HT1080 (cell line): Measurements from ENCODE around the gene SFT2D3. TPM values are rescaled to one million over a fixed set of nuclear protein-coding genes. Genes with fewer than 3 reads are reported as not detected.

ENCODE experiments used
- DNase-seq: peaks from one replicate; pipeline ENCODE4 v3.0.0-alpha.2; 2015; ENCODE audit warnings: low read depth
- total RNA-seq: library from RNA; depleted of rRNA; stranded (reverse); fragments of >200 nt; shearing (Covaris generic); gene quantifications from 2 replicates; pipeline ENCODE4 v1.2.3, GENCODE V29; 2014

SFT2D3 gene
- total RNA-seq, 1 experiment from 2014 or later, result 4.7 TPM

DNA sequence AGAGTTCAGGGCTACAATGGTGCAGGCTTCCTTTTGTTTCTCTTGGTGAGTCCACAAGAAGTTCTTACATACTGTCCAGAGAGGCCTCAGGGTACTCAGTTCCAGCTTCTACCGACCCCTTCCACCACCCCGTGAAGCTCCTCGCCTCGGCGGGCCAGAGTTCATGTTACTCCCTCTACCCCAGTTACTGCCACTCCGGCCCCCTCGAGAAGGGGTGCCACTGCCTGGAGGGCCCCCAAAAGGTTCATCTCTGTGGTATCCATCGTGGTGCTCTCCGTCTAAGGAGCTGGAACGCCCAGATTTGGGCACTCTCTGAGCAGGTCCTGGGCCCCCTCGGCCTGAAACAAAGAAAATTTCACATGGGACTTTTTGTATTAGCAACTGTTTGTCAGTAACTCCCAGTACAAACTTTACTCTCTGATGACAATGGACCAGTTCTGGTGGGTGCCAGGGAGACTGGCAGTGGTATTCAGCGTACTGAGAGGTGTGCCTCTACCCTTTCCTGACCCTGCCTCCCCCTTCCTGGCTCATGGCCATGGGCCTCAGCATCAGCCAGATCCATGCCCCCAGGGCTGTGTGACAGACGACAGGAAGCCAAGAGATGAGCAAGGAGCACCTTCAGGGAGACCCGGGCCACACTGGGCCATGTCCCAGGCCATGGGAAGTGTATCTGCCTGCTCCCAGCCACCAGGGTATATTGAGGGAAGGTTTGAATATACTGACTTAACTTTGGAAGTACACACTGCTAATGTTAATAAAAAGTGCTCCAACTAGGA is 5.1 kb downstream of the SFT2D3 start:
- no peak for DNase-seq

- no peak for DNase-seq
These were observed 6.8 kb downstream of the SFT2D3 start for GRCh38 chr2:127707890-127708648.

DNA sequence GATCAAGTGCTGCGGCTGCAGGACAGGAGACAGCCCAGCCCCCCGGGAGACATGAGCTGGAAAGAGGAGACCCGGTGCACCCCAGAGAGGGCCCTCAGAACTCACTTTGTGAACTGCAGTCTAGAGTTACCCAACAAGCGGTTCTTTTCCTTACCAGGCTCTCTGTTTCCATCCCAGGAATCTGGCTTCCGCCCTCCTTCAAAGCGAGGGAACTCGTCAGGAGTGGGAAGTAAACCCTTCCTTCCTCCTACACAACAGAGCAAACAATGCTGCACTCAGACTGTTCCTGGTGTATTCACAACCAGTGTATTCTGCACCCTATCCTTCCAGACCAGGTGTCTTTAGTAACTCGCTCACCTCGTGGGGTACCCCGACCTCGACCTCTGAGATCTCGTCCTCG is 8.0 kb downstream of the SFT2D3 start:
- DNase-seq, result no peak

DNA sequence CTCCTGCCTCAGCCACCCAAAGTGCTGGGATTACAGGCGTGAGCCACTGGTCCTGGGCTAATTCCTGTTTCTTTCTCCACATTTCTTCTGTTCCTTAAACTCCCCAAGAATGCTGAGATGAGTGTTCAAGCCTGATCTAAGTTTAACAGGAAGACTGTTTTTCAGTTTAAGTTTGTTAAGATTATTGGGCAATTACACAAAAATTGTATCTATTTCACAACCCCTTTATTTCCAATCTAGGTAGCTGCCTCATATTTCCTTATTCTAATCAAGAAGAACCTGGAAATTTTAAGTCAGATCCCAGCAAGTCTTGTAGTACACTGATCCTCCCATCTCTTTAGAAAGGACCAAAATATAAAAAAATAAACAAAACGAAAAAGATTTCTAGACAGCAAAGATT is 11.7 kb downstream of the SFT2D3 start:
- no peak for DNase-seq

DNA sequence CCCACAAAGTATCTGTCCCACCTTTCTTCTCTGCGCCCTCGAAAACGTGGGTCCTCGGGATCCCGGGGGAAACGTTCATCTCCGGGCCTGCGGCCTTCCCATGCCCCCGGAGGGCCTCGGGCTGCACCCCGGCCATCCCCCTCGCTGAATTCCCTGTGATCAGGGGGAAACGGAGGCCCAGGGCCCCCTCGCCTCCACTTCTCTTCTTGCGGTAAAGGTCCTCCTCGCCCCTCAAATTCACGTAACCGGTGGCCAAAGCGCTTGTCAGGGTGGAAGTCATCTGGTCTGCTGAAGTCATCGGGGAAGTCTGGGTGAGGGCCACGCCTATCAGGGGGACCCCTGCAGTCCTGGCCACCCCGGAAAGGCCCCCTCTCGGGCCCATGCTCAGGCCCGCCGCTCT is 12.3 kb downstream of the SFT2D3 start:
- no peak for DNase-seq

GRCh38 chr2:127715778-127716449 is 14.6 kb downstream of the SFT2D3 start:
- DNase-seq, result no peak

GRCh38 chr2:127718271-127718670 is 17.0 kb downstream of the SFT2D3 start:
- DNase-seq, result no peak

- no peak for DNase-seq
These were observed 18.3 kb downstream of the SFT2D3 start for GRCh38 chr2:127719301-127720218.

DNA sequence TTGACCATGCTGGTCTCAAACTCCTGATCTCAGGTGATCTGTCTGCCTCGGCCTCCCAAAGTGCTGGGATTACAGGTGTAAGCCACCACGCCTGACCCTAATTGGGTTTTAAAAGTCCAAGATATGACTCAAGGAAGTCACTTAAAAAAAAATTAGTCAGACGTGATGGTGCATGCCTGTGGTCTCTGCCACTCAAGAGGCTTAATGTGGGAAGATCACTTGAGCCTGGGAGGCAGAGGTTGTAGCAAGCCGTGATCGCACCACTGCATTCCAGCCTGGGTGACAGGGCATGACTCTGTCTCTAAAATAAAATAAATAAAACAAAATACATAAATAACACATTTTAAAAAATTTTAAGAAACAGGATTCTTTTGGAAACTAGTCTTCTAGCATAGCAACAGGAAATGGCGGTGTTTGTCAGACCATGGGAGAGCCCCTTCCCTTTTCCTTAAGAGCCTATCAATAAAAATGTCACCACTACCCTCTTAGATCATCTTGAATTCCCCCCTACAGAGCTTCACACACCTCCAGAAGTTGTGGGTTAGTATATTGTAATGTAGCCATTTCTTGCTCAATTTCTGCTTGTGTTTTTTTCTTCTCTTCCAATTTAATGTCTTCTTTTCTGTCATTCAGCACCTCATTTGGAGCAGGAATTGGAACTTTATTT is 20.1 kb downstream of the SFT2D3 start:
- DNase-seq, result peak; percentile 30

DNA sequence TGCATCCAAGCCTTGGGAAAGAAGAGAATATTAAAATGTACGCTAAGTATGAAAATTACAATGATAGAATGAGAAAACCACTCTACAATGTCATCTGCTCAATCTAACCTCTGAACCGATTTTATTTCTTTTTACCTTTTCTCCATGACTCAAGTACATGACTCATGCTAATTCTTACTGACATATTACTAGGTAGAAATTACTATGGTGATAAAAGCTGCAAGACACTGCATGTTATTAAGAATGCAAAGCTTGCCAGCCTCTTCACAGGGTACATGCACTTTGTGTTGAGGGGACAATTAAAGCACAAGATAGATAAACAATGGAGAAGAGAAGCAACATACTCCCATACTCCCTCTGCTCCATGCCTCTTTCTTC is 20.7 kb downstream of the SFT2D3 start:
- peak; percentile 53 for DNase-seq

- no peak for DNase-seq
These were observed 21.5 kb downstream of the SFT2D3 start for GRCh38 chr2:127722807-127723206.

DNA sequence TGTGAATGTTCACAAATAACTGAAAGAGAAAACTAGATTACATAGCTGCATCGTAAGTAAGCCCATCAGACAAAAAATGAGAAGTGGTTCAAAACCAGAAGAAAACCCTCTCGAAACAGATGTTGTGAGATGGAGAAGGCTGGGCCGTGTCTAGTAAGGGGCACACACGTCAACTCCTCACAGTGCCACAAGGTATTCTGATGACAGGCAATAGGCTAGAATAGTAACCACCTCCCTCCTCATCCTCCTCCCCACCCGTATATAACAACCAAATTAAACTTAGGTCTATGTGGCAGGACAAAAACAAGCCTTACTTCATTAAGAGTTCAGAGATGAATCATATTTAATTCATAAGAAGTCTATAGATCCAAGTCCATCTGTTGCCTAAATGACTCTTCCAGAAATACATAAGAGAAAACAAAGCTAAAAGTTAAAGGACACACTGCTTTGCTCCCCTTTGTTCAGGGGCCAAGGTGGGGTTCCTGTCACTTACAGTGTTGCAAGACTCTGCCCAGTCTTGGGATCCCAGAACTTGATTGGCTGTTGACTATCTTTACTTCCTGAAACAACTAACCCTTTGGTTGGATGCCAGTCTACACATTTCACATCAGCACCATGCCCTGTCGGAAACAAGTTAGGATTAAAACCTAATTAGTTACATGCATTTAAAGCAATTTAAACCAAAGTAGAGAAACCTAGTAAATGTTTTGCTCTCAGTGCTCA is 25.0 kb downstream of the SFT2D3 start:
- no peak for DNase-seq

DNA sequence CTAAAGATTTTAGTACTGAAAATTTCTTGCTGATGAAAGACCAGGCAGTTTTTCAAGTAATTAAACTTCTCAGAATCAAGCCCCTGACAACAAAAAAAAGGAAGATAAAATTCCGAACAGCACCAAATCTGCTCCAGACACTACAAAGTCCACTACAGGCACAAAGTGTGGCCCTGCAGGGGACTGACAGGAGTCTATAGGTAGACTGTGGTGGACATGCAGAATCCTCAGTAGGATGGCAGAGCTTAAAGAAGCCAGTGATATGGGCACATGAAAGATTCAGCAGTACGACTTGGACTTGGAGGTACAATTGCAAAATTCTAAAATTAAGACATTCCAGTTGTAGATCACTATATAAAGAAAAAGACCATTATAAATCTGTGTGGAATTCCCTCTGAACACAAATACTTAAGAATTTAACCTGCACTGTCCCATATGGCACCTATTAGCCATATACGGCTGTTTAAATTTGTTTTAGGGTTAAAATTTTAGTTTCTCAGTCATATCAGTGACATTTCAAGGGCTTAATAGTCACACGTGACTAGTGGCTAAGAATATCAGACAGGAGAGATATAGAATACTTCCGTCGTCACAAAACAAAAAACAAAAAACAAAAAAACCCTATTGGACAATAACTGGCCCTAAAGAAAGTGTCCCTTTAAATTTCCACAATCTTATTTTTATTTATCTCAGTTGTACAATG is 32.0 kb downstream of the SFT2D3 start:
- DNase-seq, result no peak

GRCh38 chr2:127733816-127734537 is 32.7 kb downstream of the SFT2D3 start:
- no peak for DNase-seq

GRCh38 chr2:127735044-127735443 is 33.7 kb downstream of the SFT2D3 start:
- DNase-seq, result no peak

- DNase-seq, result no peak
These were observed 34.5 kb downstream of the SFT2D3 start for GRCh38 chr2:127735537-127736399.

DNA sequence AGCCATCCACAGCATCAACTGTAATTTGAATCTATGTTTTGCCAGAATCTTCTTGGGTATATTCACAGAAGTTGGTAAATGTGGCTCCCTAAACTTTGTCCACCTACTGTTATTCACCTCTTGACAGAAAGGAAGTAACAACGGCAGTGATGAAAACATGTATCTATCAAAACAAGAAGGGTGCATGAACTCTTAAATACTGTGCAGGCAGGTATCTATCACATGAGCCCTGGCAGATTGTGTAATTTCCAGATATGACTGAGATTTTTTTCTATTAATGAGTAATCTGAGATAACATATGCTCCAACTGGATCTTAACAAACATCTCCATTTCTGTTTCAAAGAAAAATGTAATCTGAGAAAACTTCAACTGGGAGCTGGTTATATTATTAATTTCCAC is 36.6 kb downstream of the SFT2D3 start:
- DNase-seq, result no peak

GRCh38 chr2:127739800-127740199 is 38.5 kb downstream of the SFT2D3 start:
- DNase-seq, result no peak
